HG02678 (cell line): Measurements from ENCODE around the gene ITCH.

ENCODE experiments used
- ATAC-seq: cut with Tn5 transposase; IDR thresholded peaks from one replicate; pipeline ENCODE4 v1.9.1; 2021; ENCODE audit warnings: mild to moderate bottlenecking, moderate library complexity; ENCODE audit not compliant: unreplicated experiment

Gene ITCH

DNA sequence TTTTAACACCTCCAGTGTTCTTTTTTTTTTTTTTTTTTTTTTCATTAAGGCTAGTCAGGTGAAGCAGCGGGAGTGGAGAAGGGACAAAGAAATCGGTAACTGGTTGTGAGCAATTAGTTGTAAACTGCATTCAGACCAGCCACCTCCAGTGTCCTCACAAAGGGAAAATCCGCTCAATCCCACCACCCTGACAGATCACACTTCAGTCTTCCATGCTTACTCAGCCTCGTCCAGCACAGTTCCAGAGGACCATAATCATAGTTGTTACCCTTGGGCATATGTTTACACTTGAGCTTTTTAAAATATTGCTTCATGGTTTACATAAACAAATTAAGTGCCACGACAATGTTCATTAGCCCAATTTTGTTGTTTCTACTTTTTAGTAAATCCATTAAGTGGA lies 163.4 kb downstream of the ITCH start:
- ATAC-seq: no peak

DNA sequence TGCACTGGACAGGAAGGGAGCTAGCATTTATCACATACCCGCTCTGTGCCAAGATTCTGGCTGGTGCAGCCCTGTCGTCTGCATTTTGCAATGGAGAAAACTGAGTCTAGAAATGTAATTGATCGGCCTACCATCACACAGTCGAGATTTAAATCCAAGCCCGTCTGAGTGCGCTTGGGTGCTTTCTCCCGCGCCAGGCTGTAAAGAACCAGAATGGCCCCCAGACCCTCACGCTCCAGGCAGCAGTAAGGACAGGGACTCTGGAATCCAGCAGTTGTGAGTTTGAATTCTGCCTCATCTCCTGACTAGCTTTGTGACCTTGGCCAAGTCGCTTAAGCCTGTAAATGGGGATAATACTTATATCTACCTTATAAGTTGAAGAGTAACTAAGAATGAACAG lies 163.9 kb downstream of the ITCH start:
- no peak for ATAC-seq

DNA sequence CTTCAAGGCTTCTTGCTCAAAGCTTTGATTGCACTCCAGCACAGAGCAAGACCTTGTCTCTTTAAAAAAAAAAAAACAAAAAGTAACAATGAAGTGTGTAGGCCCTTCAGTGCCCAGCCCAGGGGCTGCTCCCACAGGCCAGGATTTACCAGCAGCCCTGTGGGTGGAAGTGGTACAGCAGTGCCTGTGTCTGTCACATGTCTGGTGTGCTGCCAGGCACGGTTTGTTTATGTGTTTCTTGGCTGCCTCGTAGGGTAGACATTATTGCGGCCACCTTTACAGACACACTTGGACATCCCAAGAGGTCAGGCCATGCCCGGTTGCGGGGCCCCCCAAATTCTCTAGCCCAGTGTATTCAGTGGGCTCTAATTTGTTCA lies 165.8 kb downstream of the ITCH start:
- no peak for ATAC-seq

DNA sequence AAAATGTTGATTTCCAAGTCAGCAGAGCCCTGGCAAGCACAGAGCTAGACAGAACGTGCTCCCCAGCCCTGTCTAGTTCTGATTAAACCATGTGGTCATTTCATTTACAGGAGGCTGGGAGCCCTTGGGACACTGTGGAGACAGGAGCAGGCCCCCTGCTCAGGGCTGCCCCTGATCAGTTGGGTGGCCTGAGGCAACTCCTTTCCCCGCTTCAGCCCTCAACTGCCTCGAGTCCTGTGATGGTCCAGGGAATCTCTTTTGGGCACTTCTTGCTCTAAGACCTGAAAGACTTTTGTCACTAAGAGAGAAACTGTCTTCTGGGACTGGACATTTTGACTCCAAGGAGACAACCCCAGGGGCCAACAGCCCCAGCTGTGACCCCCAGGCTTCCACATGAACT lies 166.7 kb downstream of the ITCH start:
- no peak for ATAC-seq

DNA sequence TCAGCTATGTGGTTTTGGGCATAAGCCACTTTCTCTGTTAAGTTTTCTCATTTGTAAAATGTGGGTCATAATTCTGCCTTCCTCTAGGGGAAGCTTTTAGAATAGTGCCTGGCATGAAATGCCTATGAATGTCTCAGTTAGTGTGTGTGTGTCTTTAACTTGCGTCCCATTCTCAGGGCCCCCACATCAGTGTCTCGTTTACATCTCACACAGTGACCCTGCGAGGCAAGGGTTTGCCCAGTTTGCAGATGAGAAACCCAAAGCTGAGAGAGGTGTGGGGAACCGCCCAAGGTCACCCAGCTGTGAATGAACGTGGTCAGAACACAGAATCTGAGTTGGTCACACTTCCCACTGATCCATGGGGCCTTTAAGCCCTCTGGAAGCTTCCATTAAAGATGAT lies 167.3 kb downstream of the ITCH start:
- no peak for ATAC-seq

DNA sequence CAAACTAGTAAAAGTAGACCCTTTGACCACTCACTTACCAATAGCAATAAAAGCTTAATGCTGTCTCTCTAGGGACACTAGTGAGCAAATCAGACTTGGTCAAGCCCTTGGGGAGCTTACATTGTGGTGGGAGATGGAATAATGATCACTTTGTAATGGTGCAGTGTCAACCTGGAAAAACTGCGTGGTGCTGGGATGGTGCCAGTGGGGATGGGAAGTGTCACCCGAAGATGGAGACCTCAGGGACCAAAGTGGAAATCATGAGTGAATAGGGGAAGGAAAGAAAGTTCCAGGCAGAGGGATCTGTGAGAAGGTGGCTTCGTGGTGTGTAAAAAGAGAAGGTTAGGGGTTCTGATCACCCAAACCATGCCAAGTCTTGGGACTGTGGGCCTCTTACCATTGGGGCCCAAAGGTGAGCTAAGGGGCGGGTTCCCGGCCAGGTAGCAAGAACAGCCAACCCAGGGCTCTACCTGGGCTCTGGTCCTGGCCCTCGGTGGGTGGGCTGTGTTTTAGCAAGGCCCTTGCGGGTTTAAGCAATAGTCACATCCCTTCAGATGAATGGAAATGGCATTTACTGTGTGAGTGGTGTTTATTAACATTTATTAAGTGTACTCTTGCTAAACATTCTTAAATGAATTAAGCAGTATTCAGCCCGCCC lies 168.7 kb downstream of the ITCH start:
- no peak for ATAC-seq

DNA sequence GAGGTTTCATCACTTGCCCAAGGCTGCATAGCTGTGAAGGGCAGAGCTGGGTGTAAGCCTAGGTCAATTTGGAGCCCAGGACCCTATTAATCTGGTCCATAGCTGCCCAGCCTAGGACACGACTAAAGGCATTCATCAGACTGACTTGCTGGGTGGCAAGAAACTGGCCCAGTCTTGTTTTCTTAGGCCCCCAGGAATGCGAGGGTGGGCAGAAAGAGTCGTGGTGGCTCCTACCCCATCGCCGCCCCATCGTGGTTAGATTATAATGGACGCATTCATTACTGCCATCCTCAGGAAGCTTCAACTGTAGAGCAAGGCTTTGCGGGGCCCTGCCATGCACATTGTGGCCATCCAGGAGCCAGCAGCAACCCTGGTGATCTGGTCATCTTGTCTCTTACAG lies 169.2 kb downstream of the ITCH start:
- no peak for ATAC-seq

DNA sequence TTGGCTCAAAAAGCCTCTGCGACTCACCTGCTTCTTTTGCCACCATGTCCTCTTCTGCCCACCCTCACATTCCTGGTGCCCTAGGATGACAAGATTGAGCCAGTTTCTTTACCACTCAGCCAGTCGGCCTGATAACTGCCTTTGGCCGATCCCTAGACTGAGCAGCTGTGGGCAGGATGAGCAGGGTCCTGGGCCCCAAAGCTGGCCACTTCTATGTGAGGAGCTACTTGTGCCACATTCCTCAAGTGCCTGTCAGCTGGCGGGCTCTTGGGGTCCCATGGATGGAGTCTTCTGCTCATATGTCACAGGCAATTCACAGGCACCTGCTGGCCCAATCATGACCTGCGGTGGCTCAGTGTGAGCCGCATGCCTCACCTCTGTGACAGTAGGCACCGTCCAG lies 169.7 kb downstream of the ITCH start:
- no peak for ATAC-seq

DNA sequence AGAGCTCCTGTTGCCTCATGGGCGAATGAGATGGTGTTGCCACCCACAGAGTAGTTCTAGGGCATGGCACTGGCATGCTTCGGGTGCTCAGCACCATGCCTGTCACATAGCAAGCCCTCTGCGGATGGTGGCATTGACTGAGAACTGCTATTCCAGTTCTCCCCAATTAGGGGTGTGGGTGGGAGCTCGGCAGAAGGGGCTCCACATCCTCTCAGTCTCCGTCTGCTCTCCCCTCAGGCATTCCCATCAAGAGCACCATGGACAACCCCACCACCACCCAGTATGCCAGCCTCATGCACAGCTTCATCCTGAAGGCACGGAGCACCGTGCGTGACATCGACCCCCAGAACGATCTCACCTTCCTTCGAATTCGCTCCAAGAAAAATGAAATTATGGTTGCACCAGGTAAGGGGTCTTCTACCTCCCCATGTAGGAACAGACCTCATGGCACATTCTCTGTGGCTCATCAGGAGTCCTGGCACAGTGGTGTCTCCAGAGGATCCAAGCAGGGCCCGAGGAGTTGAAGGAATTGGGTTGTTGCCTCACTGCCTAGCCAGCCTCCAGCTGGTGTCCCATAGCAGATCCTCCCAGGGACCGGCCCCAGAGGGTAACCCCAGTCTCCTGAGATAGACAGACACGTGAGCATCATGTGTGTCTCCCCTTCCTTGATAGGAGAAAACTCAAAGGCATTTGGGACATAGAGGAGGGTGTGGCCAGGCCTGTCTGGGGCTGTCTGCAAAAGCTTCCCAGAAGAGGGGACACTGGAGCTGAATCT lies 171.5 kb downstream of the ITCH start:
- ATAC-seq: no peak

DNA sequence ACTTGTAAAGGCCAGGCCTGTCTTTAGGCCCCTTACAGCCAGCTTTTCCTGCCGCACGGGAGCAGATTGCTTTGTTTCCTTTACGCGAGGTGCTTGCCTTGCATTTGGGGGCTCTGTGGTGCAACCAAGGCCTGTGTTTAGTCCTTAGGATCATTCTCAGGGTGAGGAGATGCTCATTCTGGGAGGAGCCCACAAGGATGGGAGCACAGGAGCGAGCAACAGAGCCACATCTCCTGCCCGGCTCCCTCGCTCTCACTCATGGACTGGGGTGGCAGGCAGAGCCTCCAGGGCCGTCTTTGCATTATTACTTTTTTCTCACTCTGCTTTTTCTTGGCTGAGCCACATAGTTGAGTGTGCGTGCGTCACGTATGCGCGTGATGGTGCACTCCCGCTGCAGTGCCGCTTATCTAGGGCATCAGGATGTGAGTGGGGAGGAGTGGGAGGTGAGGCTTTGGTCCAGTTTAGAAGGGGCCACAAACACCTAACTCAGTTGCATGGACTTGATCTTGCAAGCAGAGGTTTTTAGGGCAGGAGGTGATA lies 172.3 kb downstream of the ITCH start:
- no peak for ATAC-seq

DNA sequence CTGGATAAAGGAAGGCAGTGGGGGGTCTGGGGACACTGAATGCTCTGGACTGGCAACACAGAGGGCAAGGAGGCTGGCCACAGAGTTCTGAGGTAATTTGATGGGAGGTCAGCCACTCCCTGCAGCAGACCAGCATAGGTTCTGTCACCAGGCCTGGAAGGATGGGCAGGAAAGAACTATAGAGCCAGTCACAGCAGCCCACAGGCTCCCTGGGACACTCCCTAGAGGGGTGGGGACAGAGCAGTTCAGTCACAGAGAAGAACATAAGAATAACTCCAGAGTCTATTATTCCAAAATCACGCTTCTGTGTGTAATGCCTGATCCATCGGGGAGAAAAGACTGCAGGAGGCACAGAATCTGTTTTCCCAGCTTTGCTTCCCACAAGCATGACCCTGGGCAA lies 172.8 kb downstream of the ITCH start:
- ATAC-seq: no peak

DNA sequence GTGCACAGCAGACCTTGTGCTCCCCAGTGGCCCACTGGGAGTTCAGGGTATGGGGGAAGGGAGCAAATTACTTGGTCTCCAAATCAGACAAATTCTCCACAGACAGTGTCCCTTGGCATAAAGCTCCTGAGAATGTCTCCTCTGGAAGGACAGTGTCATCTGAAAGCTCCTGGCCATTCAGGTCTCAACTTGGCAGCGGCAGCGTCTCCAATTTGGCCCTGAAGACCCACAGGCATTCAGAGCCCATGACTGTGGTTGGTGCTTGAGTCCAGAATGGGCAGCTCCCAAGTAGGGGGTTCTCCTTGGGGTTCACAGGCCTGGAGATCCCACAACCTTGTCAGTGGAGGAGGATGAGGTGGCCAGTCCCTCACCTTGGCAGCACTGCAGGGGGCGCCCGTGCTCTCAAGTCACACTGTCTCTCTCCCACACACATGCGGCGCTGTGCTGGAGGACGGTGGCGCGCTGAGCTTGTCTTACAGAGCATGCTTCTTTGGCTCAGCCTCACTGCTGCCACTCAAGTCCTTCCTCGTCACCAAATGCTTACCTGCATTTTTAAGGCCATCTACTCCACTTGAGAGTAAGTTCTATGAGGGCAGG lies 173.8 kb downstream of the ITCH start:
- no peak for ATAC-seq

DNA sequence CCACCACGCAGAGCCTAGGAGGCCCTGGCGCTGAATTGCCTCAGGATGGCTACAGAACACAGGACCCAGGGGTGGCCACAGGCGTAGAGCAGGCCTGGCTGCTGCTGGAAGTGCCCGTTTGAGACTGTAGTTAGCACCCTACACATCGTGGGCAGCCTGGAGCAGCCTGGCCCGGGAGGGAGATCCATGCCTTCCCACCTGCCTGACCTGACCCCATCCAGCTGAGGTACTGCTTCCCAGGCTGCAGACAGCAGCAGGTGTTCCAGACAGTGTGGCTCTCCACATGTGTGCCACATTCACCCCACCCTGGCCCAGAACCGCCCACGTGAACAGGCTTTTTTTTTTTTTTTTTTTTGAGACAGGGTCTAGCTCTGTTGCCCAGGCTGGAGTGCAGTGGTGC lies 174.6 kb downstream of the ITCH start:
- ATAC-seq: no peak

DNA sequence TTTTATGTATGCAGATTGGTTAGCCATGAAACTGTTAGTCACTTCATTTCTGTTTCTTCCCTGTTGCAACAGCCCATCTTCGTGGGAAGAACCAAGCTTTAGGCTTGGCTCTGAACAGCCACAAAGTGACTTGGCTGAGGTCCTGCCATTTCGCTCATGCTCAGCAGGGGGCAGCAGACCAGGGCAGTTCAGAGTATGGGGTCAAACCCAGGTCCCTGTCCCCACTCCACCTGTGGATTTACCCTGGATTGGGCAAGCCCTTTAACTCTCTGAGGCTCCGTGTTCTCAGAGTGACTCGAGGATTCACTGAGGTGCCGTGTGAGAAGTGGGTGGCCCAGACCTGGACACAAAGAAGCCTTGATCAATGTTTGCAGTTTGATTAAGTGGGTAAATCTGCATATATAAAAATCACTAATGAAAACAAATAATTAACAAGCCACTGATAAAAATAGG lies 175.6 kb downstream of the ITCH start:
- no peak for ATAC-seq

DNA sequence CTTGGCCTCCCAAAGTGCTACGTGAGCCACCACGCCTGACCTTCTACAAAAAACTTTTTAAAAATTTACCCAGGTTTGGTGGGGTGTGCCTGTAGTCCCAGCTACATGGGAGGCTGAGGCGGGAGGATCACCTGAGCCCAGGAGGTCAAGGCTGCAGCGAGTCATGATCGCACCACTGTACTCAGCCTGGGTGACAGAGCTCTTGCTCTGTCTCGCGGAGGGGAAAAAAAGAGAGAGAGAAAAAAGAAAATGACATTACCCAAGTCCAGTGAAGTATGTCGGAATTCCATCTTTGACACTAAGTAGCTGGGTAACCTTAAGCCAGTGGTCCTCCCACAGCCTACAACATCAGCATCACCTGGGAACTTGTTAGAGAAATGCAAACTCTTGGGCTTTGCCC lies 176.7 kb downstream of the ITCH start:
- no peak for ATAC-seq

DNA sequence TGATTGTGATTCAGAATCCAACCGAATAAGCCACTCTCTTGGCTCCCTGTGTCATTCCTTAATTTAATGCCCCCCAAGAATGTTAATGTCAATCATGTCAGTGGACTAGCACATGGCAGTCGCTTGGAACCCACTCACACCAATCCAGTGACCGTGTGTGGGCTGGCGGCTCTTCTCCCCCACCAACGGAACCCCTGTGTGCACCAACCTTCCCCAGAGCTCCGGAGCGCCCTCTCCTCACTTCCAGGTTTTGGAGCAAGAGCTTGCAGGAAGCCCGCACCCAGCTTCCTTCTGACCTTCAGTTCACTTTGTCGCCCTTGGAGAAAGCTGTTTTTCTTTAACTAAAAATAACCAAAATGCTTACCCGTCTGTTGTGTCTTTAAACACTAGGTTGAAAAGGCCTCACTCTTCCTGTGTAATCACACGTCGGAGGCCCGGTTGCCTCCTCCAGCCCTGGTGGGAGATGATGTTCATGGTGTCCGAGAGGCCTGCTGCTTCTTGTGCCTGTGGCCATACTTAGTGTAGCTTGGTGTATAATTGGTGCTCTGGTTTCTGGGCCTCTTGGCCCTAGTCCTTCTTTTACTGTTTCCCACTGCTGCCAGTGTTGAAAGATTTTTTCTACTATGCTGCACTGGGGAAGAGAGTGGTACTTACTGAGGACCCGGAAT lies 177.7 kb downstream of the ITCH start:
- ATAC-seq: no peak

DNA sequence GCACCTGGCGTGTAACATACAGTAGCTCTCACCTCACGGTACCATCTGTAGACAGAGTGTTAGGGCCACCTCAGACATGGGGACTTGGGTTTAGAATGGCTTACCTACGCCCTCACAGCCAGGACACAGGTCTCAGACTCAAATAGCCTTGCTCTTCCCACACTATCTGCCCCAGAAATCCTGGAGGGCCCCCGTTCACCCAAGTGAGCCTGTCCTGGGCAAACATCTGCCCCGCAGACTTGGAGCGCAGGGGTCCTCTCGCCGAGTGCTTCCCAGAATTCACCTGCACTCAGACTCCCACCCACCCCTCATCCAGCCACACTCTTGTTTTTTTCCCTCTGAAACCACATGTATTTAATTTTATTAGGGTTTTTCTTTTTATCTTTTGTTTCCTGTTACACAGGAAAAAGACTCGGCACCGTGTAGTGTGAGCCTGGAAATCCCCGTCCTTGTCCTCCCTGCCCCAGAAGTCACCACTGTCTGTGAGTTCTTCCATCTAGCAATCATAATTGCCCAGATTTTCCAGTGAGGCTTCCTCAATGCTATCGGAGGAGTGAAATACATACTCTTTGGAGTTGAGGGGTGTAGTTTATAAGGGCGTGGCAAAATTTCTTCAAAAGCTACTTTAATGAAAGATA lies 178.3 kb downstream of the ITCH start:
- no peak for ATAC-seq

DNA sequence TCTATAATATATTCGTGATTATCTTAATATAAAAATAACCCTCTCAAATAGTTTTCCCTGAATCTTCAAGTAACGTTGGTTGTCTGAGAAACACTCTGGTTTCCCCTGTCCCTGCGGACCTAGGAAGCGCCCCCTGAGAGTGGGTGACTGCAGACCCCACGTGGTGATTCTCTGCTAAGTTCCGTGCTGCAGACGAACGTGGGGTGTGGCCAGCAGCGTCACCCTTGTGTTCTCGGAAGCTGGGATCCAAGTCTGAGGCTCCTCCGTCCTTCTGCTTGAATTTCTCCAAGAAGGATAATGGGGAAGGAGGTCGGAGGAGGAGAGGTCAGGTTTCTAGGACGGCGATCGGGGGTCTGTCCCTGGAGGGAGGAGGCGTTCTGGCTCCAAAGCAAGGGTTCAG lies 178.8 kb downstream of the ITCH start:
- no peak for ATAC-seq

DNA sequence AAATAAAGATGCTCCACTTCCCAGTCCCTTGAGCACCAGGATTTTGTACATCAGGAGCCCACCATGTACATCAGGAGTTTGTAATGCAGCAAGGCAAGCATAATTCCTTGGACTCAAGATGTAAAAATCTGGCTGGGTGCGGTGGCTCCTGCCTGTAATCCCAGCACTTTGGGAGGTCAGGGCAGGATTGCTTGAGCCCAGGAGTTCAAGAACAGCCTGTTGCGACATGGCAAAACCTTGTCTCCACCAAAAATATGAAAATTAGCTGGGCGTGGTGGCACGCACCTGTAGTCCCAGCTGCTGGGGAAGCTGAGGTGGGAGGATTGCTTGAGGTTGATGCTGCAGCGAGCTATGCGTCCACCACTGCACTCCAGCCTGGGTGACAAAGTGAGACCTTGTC lies 179.4 kb downstream of the ITCH start:
- ATAC-seq: no peak

DNA sequence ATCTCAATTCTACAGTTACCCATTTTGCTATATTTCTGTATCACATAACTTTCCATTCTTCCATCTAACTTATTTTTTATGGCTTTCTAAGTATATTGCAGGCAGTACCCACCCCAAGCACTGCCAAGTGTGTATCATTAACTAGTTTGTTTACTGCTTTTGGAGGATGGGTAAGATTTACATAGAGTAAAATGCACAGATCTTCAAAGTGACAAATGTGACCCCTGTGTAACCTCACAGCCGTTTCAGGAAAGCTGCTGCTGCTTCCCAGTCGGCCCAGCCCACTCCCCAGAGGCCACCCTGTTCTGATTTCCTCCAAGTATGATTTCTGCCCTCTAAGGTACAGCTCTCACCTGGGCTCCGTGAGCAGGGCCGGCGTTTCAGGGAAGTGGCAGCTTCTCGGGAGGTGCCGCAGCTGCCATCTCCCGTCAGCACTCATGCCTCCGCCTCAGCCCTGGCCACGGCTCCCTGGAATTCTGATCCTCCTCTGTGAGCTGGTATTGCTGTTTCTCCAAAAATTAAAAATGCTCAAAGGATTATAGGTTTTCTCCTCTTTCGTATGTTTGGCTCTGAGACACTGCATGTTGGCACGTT lies 180.5 kb downstream of the ITCH start:
- no peak for ATAC-seq
